Measurements from ENCODE around the gene DCDC1. TPM values are rescaled to one million over a fixed set of nuclear protein-coding genes. Genes with fewer than 3 reads are reported as not detected.

The DCDC1 gene
- total RNA-seq, 1 donor from 2014 or later: not detected

- H3K4me1 ChIP-seq (ENCODE audit: control insufficient read depth in 3 of 3, insufficient read depth in 3 of 3, low read length in 3 of 3): no peaks in the 10 kb centered on the region
- H3K36me3 ChIP-seq (ENCODE audit: control insufficient read depth in 3 of 3, insufficient read depth in 3 of 3, low read length in 3 of 3): no peaks in the 10 kb centered on the region
- no peak overlapping the region for H3K4me3 ChIP-seq (ENCODE audit: low read length in 3 of 3)
- H3K9ac ChIP-seq (ENCODE audit: low read depth in 1 of 3, low read length in 3 of 3): no peak overlapping the region
- no peak overlapping the region for H3K27ac ChIP-seq (ENCODE audit: low read depth, low read length)
- H3K9me3 ChIP-seq (ENCODE audit: control insufficient read depth in 3 of 3, low read length in 3 of 3): no peaks in the 10 kb centered on the region
- no peaks in the 10 kb centered on the region for H3K27me3 ChIP-seq (ENCODE audit: control insufficient read depth in 3 of 3, insufficient read depth in 3 of 3, low read length in 3 of 3)
Measured at GRCh38 chr11:31089117-31089516, 280.4 kb downstream of the DCDC1 start.

- no peaks in the 10 kb centered on the region for H3K4me1 ChIP-seq (ENCODE audit: control insufficient read depth in 3 of 3, insufficient read depth in 3 of 3, low read length in 3 of 3)
- no peak overlapping the region for H3K27ac ChIP-seq (ENCODE audit: low read depth, low read length)
- no peak overlapping the region for H3K9ac ChIP-seq (ENCODE audit: low read depth in 1 of 3, low read length in 3 of 3)
- H3K27me3 ChIP-seq (ENCODE audit: control insufficient read depth in 3 of 3, insufficient read depth in 3 of 3, low read length in 3 of 3): no peaks in the 10 kb centered on the region
- no peaks in the 10 kb centered on the region for H3K9me3 ChIP-seq (ENCODE audit: control insufficient read depth in 3 of 3, low read length in 3 of 3)
- no peak overlapping the region for H3K4me3 ChIP-seq (ENCODE audit: low read length in 3 of 3)
- H3K36me3 ChIP-seq (ENCODE audit: control insufficient read depth in 3 of 3, insufficient read depth in 3 of 3, low read length in 3 of 3): no peaks in the 10 kb centered on the region
Measured at GRCh38 chr11:31069447-31070205, 299.9 kb downstream of the DCDC1 start.

GRCh38 chr11:31060880-31061279 lies 308.7 kb downstream of the DCDC1 start:
- no peaks in the 10 kb centered on the region for H3K9me3 ChIP-seq (ENCODE audit: control insufficient read depth in 3 of 3, low read length in 3 of 3)
- no peaks in the 10 kb centered on the region for H3K36me3 ChIP-seq (ENCODE audit: control insufficient read depth in 3 of 3, insufficient read depth in 3 of 3, low read length in 3 of 3)
- H3K9ac ChIP-seq (ENCODE audit: low read depth in 1 of 3, low read length in 3 of 3): no peak overlapping the region
- no peak overlapping the region for H3K27ac ChIP-seq (ENCODE audit: low read depth, low read length)
- H3K27me3 ChIP-seq (ENCODE audit: control insufficient read depth in 3 of 3, insufficient read depth in 3 of 3, low read length in 3 of 3): no peaks in the 10 kb centered on the region
- no peak overlapping the region for H3K4me3 ChIP-seq (ENCODE audit: low read length in 3 of 3)
- H3K4me1 ChIP-seq (ENCODE audit: control insufficient read depth in 3 of 3, insufficient read depth in 3 of 3, low read length in 3 of 3): no peaks in the 10 kb centered on the region

- no peaks in the 10 kb centered on the region for H3K36me3 ChIP-seq (ENCODE audit: control insufficient read depth in 3 of 3, insufficient read depth in 3 of 3, low read length in 3 of 3)
- H3K27me3 ChIP-seq (ENCODE audit: control insufficient read depth in 3 of 3, insufficient read depth in 3 of 3, low read length in 3 of 3): no peaks in the 10 kb centered on the region
- H3K4me1 ChIP-seq (ENCODE audit: control insufficient read depth in 3 of 3, insufficient read depth in 3 of 3, low read length in 3 of 3): no peaks in the 10 kb centered on the region
- H3K4me3 ChIP-seq (ENCODE audit: low read length in 3 of 3): no peak overlapping the region
- no peaks in the 10 kb centered on the region for H3K9me3 ChIP-seq (ENCODE audit: control insufficient read depth in 3 of 3, low read length in 3 of 3)
- no peak overlapping the region for H3K9ac ChIP-seq (ENCODE audit: low read depth in 1 of 3, low read length in 3 of 3)
- no peak overlapping the region for H3K27ac ChIP-seq (ENCODE audit: low read depth, low read length)
Measured at GRCh38 chr11:31059529-31059928, 310.0 kb downstream of the DCDC1 start.

- no peak overlapping the region for H3K4me3 ChIP-seq (ENCODE audit: low read length in 3 of 3)
- H3K27ac ChIP-seq (ENCODE audit: low read depth, low read length): no peak overlapping the region
- no peaks in the 10 kb centered on the region for H3K36me3 ChIP-seq (ENCODE audit: control insufficient read depth in 3 of 3, insufficient read depth in 3 of 3, low read length in 3 of 3)
- no peak overlapping the region for H3K9ac ChIP-seq (ENCODE audit: low read depth in 1 of 3, low read length in 3 of 3)
- no peaks in the 10 kb centered on the region for H3K27me3 ChIP-seq (ENCODE audit: control insufficient read depth in 3 of 3, insufficient read depth in 3 of 3, low read length in 3 of 3)
- H3K9me3 ChIP-seq (ENCODE audit: control insufficient read depth in 3 of 3, low read length in 3 of 3): no peaks in the 10 kb centered on the region
- H3K4me1 ChIP-seq (ENCODE audit: control insufficient read depth in 3 of 3, insufficient read depth in 3 of 3, low read length in 3 of 3): no peaks in the 10 kb centered on the region
Measured at GRCh38 chr11:31050061-31050765, 319.3 kb downstream of the DCDC1 start.

GRCh38 chr11:31045335-31045734 lies 324.2 kb downstream of the DCDC1 start:
- Histone ChIP-seq H3K27ac (ENCODE audit: low read depth, low read length) (no peak overlapping the region), H3K9ac (ENCODE audit: low read depth in 1 of 3, low read length in 3 of 3) (no peak overlapping the region), H3K9me3 (ENCODE audit: control insufficient read depth in 3 of 3, low read length in 3 of 3) (no peaks in the 10 kb centered on the region), H3K27me3 (ENCODE audit: control insufficient read depth in 3 of 3, insufficient read depth in 3 of 3, low read length in 3 of 3) (no peaks in the 10 kb centered on the region), H3K4me3 (ENCODE audit: low read length in 3 of 3) (no peak overlapping the region), H3K4me1 (ENCODE audit: control insufficient read depth in 3 of 3, insufficient read depth in 3 of 3, low read length in 3 of 3) (no peaks in the 10 kb centered on the region), H3K36me3 (ENCODE audit: control insufficient read depth in 3 of 3, insufficient read depth in 3 of 3, low read length in 3 of 3) (no peaks in the 10 kb centered on the region)

- Histone ChIP-seq H3K36me3 (ENCODE audit: control insufficient read depth in 3 of 3, insufficient read depth in 3 of 3, low read length in 3 of 3) (no peaks in the 10 kb centered on the region), H3K27me3 (ENCODE audit: control insufficient read depth in 3 of 3, insufficient read depth in 3 of 3, low read length in 3 of 3) (no peaks in the 10 kb centered on the region)
Measured at GRCh38 chr11:31030138-31030792, 339.3 kb downstream of the DCDC1 start.

GRCh38 chr11:31026315-31026714 lies 343.2 kb downstream of the DCDC1 start:
- H3K4me3 ChIP-seq (ENCODE audit: low read length in 3 of 3): no peak overlapping the region
- no peaks in the 10 kb centered on the region for H3K27me3 ChIP-seq (ENCODE audit: control insufficient read depth in 3 of 3, insufficient read depth in 3 of 3, low read length in 3 of 3)

More at GRCh38 chr11:31030138-31030792, 339.3 kb downstream of the DCDC1 start:
- no peak overlapping the region for H3K27ac ChIP-seq (ENCODE audit: low read depth, low read length)
- no peak overlapping the region for H3K4me3 ChIP-seq (ENCODE audit: low read length in 3 of 3)
- H3K9ac ChIP-seq (ENCODE audit: low read depth in 1 of 3, low read length in 3 of 3): no peak overlapping the region
- H3K9me3 ChIP-seq (ENCODE audit: control insufficient read depth in 3 of 3, low read length in 3 of 3): no peaks in the 10 kb centered on the region
- no peaks in the 10 kb centered on the region for H3K4me1 ChIP-seq (ENCODE audit: control insufficient read depth in 3 of 3, insufficient read depth in 3 of 3, low read length in 3 of 3)

GRCh38 chr11:31022080-31022479 lies 347.5 kb downstream of the DCDC1 start:
- H3K27me3 ChIP-seq (ENCODE audit: control insufficient read depth in 3 of 3, insufficient read depth in 3 of 3, low read length in 3 of 3): no peaks in the 10 kb centered on the region
- H3K36me3 ChIP-seq (ENCODE audit: control insufficient read depth in 3 of 3, insufficient read depth in 3 of 3, low read length in 3 of 3): no peaks in the 10 kb centered on the region
- no peak overlapping the region for H3K9ac ChIP-seq (ENCODE audit: low read depth in 1 of 3, low read length in 3 of 3)
- no peak overlapping the region for H3K27ac ChIP-seq (ENCODE audit: low read depth, low read length)
- H3K4me3 ChIP-seq (ENCODE audit: low read length in 3 of 3): no peak overlapping the region
- H3K9me3 ChIP-seq (ENCODE audit: control insufficient read depth in 3 of 3, low read length in 3 of 3): no peaks in the 10 kb centered on the region
- no peaks in the 10 kb centered on the region for H3K4me1 ChIP-seq (ENCODE audit: control insufficient read depth in 3 of 3, insufficient read depth in 3 of 3, low read length in 3 of 3)

More at GRCh38 chr11:31026315-31026714, 343.2 kb downstream of the DCDC1 start:
- Histone ChIP-seq H3K9ac (ENCODE audit: low read depth in 1 of 3, low read length in 3 of 3) (no peak overlapping the region), H3K36me3 (ENCODE audit: control insufficient read depth in 3 of 3, insufficient read depth in 3 of 3, low read length in 3 of 3) (no peaks in the 10 kb centered on the region), H3K27ac (ENCODE audit: low read depth, low read length) (no peak overlapping the region), H3K9me3 (ENCODE audit: control insufficient read depth in 3 of 3, low read length in 3 of 3) (no peaks in the 10 kb centered on the region), H3K4me1 (ENCODE audit: control insufficient read depth in 3 of 3, insufficient read depth in 3 of 3, low read length in 3 of 3) (no peaks in the 10 kb centered on the region)

- Histone ChIP-seq H3K4me3 (ENCODE audit: low read length in 3 of 3) (no peak overlapping the region), H3K27me3 (ENCODE audit: control insufficient read depth in 3 of 3, insufficient read depth in 3 of 3, low read length in 3 of 3) (no peaks in the 10 kb centered on the region), H3K9me3 (ENCODE audit: control insufficient read depth in 3 of 3, low read length in 3 of 3) (no peaks in the 10 kb centered on the region), H3K4me1 (ENCODE audit: control insufficient read depth in 3 of 3, insufficient read depth in 3 of 3, low read length in 3 of 3) (no peaks in the 10 kb centered on the region), H3K36me3 (ENCODE audit: control insufficient read depth in 3 of 3, insufficient read depth in 3 of 3, low read length in 3 of 3) (no peaks in the 10 kb centered on the region), H3K9ac (ENCODE audit: low read depth in 1 of 3, low read length in 3 of 3) (no peak overlapping the region), H3K27ac (ENCODE audit: low read depth, low read length) (no peak overlapping the region)
Measured at GRCh38 chr11:31019786-31020185, 349.8 kb downstream of the DCDC1 start.

Measured in skeletal muscle tissue (tissue), 4 donors.